Measurements from ENCODE around the gene SKP2. TPM values are rescaled to one million over a fixed set of nuclear protein-coding genes. Genes with fewer than 3 reads are reported as not detected.

The SKP2 gene
- total and polyA plus RNA-seq, 4 donors, result 4.6 to 28.2 (median 15.4) TPM

DNA sequence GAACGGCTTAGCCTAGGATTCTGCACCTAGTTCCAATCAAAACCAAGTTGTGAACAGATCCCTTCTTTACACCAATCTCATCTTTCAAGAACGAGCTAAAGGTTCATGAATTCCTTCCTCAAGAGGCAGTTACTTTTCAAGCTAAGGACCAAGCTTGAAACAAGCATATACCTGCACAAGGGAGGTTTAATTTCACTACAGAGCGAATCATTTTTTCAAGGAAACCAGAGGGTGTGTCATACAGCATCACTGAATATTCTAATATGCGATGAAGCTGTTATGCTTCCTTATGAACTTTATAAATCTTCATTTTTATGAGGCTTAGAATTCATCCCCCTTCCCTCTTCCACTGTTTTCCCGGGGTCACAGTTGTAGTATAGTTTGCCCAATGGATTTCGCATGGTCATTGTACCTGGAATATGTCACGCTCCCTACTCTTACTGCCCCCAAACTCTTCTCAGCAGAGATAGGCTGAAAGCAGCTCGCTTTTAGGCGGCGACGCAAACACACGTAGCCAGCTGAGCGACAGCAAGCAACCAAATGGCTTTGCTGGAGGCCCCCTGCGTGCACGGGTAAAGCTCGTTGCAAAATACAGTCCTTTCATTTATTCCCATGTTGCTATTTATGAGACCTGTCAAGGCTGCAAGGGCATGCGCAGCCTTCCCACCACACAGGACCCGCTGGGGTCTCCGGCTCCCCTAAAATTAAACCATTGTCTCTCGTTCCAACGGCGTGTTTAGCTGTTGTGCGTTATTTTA is 1.1 kb upstream of the SKP2 start (continued):
- TF ChIP-seq SP1 (IDR thresholded peaks at IDR 0.05) (no peak), HNF4G (IDR thresholded peaks at IDR 0.05) (no peak), EGR1 (IDR thresholded peaks at IDR 0.05; ENCODE audit: low read depth in 2 of 2) (no peak), NR2F2 (IDR thresholded peaks at IDR 0.05) (no peak), RAD21 (IDR thresholded peaks at IDR 0.05) (no peak), FOXA2 (IDR thresholded peaks at IDR 0.05) (no peak), RXRA (IDR thresholded peaks at IDR 0.05) (no peak)

DNA sequence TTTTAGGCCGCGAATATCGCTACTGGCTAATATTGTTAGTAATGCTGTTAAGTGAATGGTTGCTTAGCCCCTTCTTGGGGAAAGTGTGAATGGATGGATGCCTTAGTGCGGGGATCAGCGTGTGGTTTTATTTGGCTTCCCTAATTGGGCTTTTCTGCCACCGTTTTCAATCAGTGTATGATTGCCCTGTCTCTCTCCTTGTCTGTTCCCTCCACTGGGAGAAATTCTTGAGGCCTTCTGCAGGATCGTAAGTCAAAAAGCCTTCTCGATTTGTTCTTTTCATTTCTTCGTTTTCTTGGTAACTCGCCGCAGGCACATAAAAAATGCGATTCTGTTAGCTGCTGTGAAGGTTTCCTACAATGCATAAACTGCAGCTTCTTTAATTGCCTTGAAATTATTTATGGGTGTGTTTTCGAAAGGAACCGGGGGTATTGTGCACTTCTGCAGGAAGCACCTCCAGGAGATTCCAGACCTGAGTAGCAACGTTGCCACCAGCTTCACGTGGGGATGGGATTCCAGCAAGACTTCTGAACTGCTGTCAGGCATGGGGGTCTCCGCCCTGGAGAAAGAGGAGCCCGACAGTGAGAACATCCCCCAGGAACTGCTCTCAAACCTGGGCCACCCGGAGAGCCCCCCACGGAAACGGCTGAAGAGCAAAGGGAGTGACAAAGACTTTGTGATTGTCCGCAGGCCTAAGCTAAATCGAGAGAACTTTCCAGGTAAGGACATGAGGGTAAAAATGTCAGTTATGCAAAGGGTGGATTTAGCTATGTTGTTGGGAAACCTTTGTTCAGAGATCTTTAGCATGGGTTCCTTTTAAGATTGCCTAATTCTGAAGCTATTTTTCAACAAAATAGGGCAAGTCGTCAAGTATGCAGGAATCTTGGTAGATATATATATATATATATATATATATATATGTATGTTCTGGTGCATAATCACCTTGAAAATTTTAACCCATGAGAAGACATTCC is 700 bp downstream of the SKP2 start:
- Histone ChIP-seq H3K4me1 (ENCODE audit: control insufficient read depth in 4 of 4, insufficient read depth in 4 of 4, low read length in 3 of 4) (peaks cover 4 to 32% (median 25%) of the 10 kb centered on the region in 4 donors), H3K27me3 (ENCODE audit: control insufficient read depth in 4 of 4, insufficient read depth in 4 of 4, low read length in 3 of 4) (no peaks in the 10 kb centered on the region), H3K4me3 (ENCODE audit: low read depth in 1 of 3, low read length in 3 of 3) (peak overlapping the region; percentile 78 to 95 (median 81)), H3K9me3 (ENCODE audit: control insufficient read depth in 4 of 4, low read length in 3 of 4) (no peaks in the 10 kb centered on the region), H3K27ac (ENCODE audit: low read depth in 1 of 2, low read length in 2 of 2) (peak overlapping the region in 1 of 2 donors; percentile 1), H3K36me3 (ENCODE audit: control insufficient read depth in 4 of 4, insufficient read depth in 3 of 4, low read depth in 1 of 4, low read length in 3 of 4) (peaks cover 0 to 5% (median 4%) of the 10 kb centered on the region in 4 donors), H3K9ac (ENCODE audit: low read depth in 1 of 2, low read length in 2 of 2) (peak overlapping the region; percentile 50 to 88)
- TF ChIP-seq, protein P1, sequence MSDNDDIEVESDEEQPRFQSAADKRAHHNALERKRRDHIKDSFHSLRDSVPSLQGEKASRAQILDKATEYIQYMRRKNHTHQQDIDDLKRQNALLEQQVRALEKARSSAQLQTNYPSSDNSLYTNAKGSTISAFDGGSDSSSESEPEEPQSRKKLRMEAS (IDR thresholded peaks at IDR 0.05), result no peak
- TF ChIP-seq RAD21 (IDR thresholded peaks at IDR 0.05) (no peak), FOXA1 (IDR thresholded peaks at IDR 0.05) (no peak), HNF4G (IDR thresholded peaks at IDR 0.05) (no peak)
- TF ChIP-seq, protein P2, sequence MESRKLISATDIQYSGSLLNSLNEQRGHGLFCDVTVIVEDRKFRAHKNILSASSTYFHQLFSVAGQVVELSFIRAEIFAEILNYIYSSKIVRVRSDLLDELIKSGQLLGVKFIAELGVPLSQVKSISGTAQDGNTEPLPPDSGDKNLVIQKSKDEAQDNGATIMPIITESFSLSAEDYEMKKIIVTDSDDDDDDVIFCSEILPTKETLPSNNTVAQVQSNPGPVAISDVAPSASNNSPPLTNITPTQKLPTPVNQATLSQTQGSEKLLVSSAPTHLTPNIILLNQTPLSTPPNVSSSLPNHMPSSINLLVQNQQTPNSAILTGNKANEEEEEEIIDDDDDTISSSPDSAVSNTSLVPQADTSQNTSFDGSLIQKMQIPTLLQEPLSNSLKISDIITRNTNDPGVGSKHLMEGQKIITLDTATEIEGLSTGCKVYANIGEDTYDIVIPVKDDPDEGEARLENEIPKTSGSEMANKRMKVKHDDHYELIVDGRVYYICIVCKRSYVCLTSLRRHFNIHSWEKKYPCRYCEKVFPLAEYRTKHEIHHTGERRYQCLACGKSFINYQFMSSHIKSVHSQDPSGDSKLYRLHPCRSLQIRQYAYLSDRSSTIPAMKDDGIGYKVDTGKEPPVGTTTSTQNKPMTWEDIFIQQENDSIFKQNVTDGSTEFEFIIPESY (IDR thresholded peaks at IDR 0.05), result no peak
- TF ChIP-seq, protein P3, sequence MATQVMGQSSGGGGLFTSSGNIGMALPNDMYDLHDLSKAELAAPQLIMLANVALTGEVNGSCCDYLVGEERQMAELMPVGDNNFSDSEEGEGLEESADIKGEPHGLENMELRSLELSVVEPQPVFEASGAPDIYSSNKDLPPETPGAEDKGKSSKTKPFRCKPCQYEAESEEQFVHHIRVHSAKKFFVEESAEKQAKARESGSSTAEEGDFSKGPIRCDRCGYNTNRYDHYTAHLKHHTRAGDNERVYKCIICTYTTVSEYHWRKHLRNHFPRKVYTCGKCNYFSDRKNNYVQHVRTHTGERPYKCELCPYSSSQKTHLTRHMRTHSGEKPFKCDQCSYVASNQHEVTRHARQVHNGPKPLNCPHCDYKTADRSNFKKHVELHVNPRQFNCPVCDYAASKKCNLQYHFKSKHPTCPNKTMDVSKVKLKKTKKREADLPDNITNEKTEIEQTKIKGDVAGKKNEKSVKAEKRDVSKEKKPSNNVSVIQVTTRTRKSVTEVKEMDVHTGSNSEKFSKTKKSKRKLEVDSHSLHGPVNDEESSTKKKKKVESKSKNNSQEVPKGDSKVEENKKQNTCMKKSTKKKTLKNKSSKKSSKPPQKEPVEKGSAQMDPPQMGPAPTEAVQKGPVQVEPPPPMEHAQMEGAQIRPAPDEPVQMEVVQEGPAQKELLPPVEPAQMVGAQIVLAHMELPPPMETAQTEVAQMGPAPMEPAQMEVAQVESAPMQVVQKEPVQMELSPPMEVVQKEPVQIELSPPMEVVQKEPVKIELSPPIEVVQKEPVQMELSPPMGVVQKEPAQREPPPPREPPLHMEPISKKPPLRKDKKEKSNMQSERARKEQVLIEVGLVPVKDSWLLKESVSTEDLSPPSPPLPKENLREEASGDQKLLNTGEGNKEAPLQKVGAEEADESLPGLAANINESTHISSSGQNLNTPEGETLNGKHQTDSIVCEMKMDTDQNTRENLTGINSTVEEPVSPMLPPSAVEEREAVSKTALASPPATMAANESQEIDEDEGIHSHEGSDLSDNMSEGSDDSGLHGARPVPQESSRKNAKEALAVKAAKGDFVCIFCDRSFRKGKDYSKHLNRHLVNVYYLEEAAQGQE (IDR thresholded peaks at IDR 0.05), result no peak
- 2% methylated on average over 24 of the region's 24 CpGs for WGBS
- no peak for DNase-seq (ENCODE audit: low spot score)

DNA sequence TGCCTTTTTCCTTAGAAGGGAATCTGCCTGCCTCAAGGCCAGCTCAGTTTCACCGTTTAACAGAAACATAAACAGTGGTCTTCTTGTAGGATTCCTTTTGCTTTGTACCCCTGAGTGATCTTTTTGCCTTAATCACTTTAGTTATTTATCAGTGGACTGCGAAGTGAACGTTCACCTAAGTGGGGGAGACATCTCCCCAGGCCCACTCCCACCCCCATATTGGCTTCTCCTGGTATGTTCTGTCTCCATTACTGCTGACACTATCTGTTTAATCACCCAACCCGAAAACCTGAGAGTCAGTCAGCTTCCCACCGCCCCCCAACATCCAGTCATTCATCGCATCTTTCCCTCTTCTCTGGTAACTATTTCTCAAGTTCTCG is 1.4 kb downstream of the SKP2 start:
- Histone ChIP-seq H3K4me3 (ENCODE audit: low read depth in 1 of 3, low read length in 3 of 3) (peak overlapping the region in 1 of 3 donors; percentile 12), H3K4me1 (ENCODE audit: control insufficient read depth in 4 of 4, insufficient read depth in 4 of 4, low read length in 3 of 4) (peaks cover 4 to 32% (median 26%) of the 10 kb centered on the region in 4 donors), H3K27ac (ENCODE audit: low read depth in 1 of 2, low read length in 2 of 2) (no peak overlapping the region), H3K36me3 (ENCODE audit: control insufficient read depth in 4 of 4, insufficient read depth in 3 of 4, low read depth in 1 of 4, low read length in 3 of 4) (peaks cover 0 to 6% (median 4%) of the 10 kb centered on the region in 4 donors), H3K9me3 (ENCODE audit: control insufficient read depth in 4 of 4, low read length in 3 of 4) (no peaks in the 10 kb centered on the region), H3K27me3 (ENCODE audit: control insufficient read depth in 4 of 4, insufficient read depth in 4 of 4, low read length in 3 of 4) (no peaks in the 10 kb centered on the region), H3K9ac (ENCODE audit: low read depth in 1 of 2, low read length in 2 of 2) (peak overlapping the region in 1 of 2 donors; percentile 88)
- WGBS, result 77% methylated on average over 7 of the region's 7 CpGs
- TF ChIP-seq RAD21 (IDR thresholded peaks at IDR 0.05), result no peak
- TF ChIP-seq GABPA (IDR thresholded peaks at IDR 0.05 in 1 of 2, conservative IDR thresholded peaks at IDR 0.05 in 1 of 2), result no peak
- TF ChIP-seq SP1 (IDR thresholded peaks at IDR 0.05), result no peak
- TF ChIP-seq, protein P1 (IDR thresholded peaks at IDR 0.05), result no peak
- TF ChIP-seq, protein P2 (IDR thresholded peaks at IDR 0.05), result no peak
- TF ChIP-seq TAF1 (conservative IDR thresholded peaks at IDR 0.05), result no peak
- no peak for TF ChIP-seq NR2F2 (IDR thresholded peaks at IDR 0.05)
- TF ChIP-seq, protein P4, sequence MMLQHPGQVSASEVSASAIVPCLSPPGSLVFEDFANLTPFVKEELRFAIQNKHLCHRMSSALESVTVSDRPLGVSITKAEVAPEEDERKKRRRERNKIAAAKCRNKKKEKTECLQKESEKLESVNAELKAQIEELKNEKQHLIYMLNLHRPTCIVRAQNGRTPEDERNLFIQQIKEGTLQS (IDR thresholded peaks at IDR 0.05), result no peak
- no peak for TF ChIP-seq FOXA1 (IDR thresholded peaks at IDR 0.05)
- no peak for TF ChIP-seq FOXA2 (IDR thresholded peaks at IDR 0.05)
- DNase-seq (ENCODE audit: low spot score), result no peak
